Stimulated activated effector memory CD8-positive, alpha-beta T cell treated with anti-CD3 and anti-CD28 coated beads, Interleukin-12 subunit alpha, Interleukin-12 subunit beta, amount 100 ng/mL, for 72 hours (primary cell): ENCODE measurements around the gene TSKU.
"Not testable (repeated sequence)": the region's sequence is repeated elsewhere in the genome, so short reads cannot be mapped to it uniquely, and the experiment has no call there.

Source experiments
- ATAC-seq: fragments of 150-1000 bp; cut with Tn5 transposase; 2 replicates; pipeline ENCODE4 v1.10.0; 2021
- DNase-seq, 2 donors: peaks; one replicate each; pipeline ENCODE4 v3.0.0; 2021 to 2022; ENCODE audit warnings: low spot score in 2 of 2
- H3K27ac Mint-ChIP-seq: one replicate; pipeline ENCODE4 v1.8.0; 2022; ENCODE audit warnings: mild to moderate bottlenecking, mixed read lengths
- H3K36me3 Mint-ChIP-seq: one replicate; pipeline ENCODE4 v1.8.0; 2022; ENCODE audit warnings: mild to moderate bottlenecking, mixed read lengths
- H3K4me1 Mint-ChIP-seq: one replicate; pipeline ENCODE4 v1.8.0; 2022; ENCODE audit warnings: mixed read lengths
- H3K4me3 Mint-ChIP-seq: one replicate; pipeline ENCODE4 v1.8.0; 2022; ENCODE audit warnings: mild to moderate bottlenecking, mixed read lengths
- H3K9me3 Mint-ChIP-seq: one replicate; pipeline ENCODE4 v1.8.0; 2022; ENCODE audit warnings: mixed read lengths

TSKU gene

DNA sequence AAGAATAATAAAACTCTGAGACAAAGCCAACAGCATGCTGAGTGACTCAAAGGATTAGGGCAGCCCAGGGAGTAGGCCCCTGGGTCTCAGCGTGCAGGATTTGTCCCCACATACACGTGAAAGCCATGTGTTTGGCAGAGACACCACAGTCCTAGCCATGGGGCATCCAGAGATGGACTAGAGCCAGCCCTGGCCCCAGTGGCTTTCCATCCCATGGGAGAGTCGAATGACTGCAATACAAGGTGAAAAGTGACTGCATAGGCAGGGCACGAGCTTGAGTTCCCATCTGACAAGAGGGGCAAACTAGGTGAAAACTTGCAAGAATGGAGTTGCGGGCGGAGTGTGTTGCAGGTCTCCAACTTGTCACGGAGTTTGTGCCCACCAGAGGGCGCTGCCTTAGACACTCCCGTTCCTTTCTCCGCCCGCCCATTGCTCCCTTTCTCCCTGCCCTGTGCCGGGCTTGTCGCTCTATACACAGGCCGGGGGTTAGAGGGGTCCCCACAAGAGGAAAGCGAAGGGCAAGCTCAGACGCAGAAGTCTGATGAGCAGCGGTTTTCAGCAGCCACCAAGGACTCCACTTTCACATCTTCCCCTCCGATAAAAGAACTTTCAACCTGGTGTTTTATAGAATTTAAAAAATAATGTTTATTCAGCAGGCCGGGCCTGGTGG is 24.2 kb downstream of the TSKU start:
- H3K9me3 Mint-ChIP-seq = no peaks in the 10 kb centered on the region
- no peaks in the 10 kb centered on the region for H3K36me3 Mint-ChIP-seq
- ATAC-seq = peak; percentile 49
- peak; percentile 63 to 85 for DNase-seq
- no peak overlapping the region for H3K4me3 Mint-ChIP-seq
- H3K4me1 Mint-ChIP-seq = peaks cover 51% of the 10 kb centered on the region
- H3K27ac Mint-ChIP-seq = no peak overlapping the region

DNA sequence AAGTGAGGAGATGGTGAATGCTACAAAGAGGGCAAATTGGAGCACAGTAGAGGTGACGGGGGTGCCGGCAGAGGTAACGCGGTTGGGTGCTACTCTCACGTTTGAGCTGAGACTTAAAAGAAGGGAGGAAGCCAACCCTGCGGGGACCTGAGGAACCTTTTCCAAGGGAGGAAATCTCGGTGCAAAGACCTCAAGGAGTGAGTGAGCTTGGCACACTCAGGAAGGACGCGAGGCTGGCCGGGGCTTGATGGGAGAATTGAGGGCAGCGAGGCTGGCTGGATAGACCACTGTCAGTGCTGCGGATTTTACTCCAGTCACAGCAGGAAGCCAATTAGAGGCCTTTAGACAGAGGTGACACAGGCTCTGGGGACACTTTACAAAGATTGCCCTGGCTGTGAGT is 25.0 kb downstream of the TSKU start:
- no peak overlapping the region for H3K4me3 Mint-ChIP-seq
- peak overlapping the region; percentile 13 for H3K27ac Mint-ChIP-seq
- peaks cover 49% of the 10 kb centered on the region for H3K4me1 Mint-ChIP-seq
- no peak for ATAC-seq
- no peaks in the 10 kb centered on the region for H3K36me3 Mint-ChIP-seq
- no peak for DNase-seq
- H3K9me3 Mint-ChIP-seq = no peaks in the 10 kb centered on the region

DNA sequence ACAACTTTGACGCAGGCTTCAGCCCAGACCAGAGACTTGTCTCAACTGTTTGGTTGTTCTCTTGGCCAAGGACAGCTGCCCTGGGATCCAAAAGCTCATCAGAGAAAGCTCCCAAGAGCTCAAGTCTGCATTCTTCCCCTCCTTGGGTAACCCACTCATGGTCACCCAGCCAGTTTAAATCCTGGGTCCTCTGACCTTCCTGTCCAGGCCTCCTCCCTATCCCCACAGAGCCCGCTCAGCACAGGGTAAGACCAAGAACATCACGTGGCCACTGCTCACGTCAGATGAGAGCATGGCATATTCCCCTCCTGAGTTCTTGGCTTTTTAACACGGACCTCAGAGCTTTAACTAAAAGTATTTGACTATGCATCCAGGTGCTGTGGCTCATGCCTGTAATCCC is 25.8 kb downstream of the TSKU start:
- Mint-ChIP-seq H3K9me3 (no peaks in the 10 kb centered on the region), H3K4me3 (no peak overlapping the region), H3K27ac (no peak overlapping the region), H3K4me1 (peaks cover 41% of the 10 kb centered on the region), H3K36me3 (no peaks in the 10 kb centered on the region)
- ATAC-seq (no peak), DNase-seq (peak in 1 of 2 donors; percentile 13)

DNA sequence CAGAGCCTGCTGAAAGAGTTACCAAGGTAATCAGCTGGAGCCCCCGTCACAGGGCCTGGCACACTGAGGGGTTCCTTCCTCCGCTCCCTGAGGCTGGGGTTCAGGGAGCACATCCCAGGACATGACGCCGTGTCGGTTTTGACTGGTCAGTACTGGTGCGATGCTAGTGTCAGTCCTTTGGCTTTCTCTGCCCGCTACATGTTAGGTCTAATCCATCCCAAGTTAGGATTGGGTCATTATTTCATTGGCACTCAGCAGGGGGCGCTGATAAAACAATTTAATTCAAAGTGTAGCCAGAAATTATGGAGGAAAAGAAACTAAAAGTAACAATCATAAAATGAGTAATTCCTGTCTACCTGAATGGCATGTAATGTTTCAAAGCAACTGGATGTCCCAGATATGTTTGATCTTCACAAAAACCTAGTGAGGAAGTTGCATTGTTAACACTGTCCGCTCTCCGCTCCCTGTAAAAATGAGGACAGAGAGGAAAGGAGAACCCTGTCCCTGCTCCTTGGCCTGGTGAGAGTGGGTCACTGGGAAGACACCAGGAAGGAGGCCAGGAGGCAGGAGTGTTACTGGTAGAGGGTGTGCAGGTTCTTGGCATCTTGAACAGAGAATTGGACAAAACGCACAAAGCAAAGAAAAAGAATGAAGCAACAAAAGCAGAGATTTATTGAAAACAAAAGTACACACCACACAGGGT is 27.1 kb downstream of the TSKU start:
- H3K9me3 Mint-ChIP-seq = peaks cover 1% of the 10 kb centered on the region
- H3K4me3 Mint-ChIP-seq = no peak overlapping the region
- DNase-seq = peak in 1 of 2 donors; percentile 71
- peak; percentile 54 for ATAC-seq
- H3K36me3 Mint-ChIP-seq = no peaks in the 10 kb centered on the region
- peaks cover 28% of the 10 kb centered on the region for H3K4me1 Mint-ChIP-seq
- H3K27ac Mint-ChIP-seq = peak overlapping the region; percentile 72

DNA sequence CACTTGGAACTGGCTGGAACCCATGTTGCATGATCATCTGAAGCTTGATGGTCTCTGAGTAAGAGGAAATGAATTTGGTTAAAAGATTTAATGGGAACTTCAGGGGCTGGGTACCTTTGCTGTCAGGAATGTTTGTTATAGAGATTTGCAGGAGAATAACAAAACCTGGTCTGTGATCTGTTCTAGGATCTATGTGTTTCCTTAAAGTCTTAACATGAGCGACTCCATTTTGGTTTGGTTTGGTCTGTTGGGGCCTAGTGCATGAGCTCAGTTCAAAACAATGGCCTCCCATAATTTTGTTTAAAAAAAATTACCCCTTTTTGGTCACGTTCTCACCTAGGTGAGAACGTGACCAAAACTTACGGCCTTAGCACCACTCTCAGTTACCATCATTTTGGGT is 28.1 kb downstream of the TSKU start:
- H3K4me3 Mint-ChIP-seq = no peak overlapping the region
- ATAC-seq = no peak
- no peak overlapping the region for H3K27ac Mint-ChIP-seq
- peaks cover 9% of the 10 kb centered on the region for H3K9me3 Mint-ChIP-seq
- peaks cover 19% of the 10 kb centered on the region for H3K4me1 Mint-ChIP-seq
- no peaks in the 10 kb centered on the region for H3K36me3 Mint-ChIP-seq
- DNase-seq = no peak

DNA sequence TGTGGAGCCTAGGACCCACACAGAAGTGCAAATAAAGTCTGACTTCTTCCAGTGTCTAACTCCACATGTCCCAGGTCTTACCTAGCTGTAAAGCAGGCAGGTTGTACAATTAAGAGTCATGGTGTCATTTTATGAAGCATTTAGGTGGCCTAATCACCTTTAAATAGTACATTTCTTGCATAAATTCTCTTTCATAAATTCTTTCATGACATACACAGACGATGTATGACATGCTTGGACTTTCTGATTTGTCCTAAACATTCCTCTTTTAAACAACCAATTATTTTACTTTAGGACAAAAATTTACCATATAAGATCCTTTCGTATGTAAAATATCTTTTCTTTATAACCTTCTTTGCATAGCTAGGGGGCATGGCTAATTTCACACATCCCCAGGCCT is 31.3 kb downstream of the TSKU start:
- no peak overlapping the region for H3K4me3 Mint-ChIP-seq
- H3K36me3 Mint-ChIP-seq = no peaks in the 10 kb centered on the region
- ATAC-seq (no peak), DNase-seq (no peak)
- H3K27ac Mint-ChIP-seq = no peak overlapping the region
- peaks cover 6% of the 10 kb centered on the region for H3K4me1 Mint-ChIP-seq
- peaks cover 10% of the 10 kb centered on the region for H3K9me3 Mint-ChIP-seq

DNA sequence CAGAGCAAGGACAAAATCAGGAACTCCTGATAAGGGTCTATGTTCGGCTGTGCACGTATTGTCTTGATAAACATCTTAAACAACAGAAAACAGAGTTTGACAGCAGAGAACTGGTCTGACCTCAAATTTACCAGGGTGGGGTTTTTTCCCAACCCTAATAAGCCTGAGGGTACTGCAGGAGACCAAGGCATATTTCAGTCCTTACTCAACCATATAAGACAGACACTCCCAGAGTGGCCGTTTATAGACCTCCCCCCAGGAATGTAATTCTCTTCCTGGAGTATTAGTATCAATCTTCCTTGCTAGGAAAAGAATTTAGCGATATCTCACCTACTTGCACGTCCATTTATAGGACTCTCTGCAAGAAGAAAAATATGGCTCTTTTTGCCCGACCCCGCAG is 32.5 kb downstream of the TSKU start:
- H3K4me1 Mint-ChIP-seq, H3K36me3 Mint-ChIP-seq, DNase-seq, ATAC-seq, H3K27ac Mint-ChIP-seq, H3K4me3 Mint-ChIP-seq: not testable (repeated sequence)
- peaks cover 10% of the 10 kb centered on the region for H3K9me3 Mint-ChIP-seq

DNA sequence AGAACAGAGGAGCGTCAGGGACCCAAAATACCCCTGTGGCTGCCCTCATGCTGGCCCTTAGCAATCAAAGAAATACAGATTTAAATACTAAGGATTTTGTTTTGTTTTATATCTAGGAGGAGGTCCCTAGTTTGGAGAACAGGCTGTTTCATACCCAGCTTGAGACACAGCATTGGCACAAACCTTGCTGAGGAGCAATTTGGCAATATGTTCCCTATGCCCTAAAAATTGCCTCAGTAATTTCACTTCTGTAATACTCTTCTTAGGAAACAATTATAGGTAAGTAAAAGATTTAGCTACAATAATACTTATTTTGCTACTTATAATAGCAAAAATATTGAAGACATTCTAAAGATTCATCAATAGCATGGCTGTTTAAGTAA is 37.0 kb downstream of the TSKU start:
- DNase-seq (no peak), ATAC-seq (no peak)
- H3K4me3 Mint-ChIP-seq = no peak overlapping the region
- H3K9me3 Mint-ChIP-seq = peaks cover 10% of the 10 kb centered on the region
- H3K27ac Mint-ChIP-seq = no peak overlapping the region
- no peaks in the 10 kb centered on the region for H3K36me3 Mint-ChIP-seq
- H3K4me1 Mint-ChIP-seq = peaks cover 14% of the 10 kb centered on the region

DNA sequence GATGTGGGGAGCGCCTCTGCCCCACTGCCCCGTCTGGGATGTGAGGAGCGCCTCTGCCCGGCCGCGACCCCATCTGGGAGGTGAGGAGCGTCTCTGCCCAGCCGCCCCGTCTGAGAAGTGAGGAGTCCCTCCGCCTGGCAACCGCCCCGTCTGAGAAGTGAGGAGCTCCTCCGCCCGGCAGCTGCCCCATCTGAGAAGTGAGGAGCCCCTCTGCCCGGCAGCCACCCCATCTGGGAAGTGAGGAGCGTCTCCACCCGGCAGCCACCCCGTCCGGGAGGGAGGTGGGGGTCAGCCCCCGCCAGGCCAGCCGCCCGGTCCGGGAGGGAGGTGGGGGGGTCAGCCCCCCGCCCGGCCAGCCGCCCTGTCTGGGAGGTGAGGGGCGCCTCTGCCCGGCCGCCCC is 38.2 kb downstream of the TSKU start:
- not testable (repeated sequence) for H3K9me3 Mint-ChIP-seq, H3K27ac Mint-ChIP-seq, ATAC-seq, H3K36me3 Mint-ChIP-seq, DNase-seq, H3K4me3 Mint-ChIP-seq
- H3K4me1 Mint-ChIP-seq = peaks cover 21% of the 10 kb centered on the region

DNA sequence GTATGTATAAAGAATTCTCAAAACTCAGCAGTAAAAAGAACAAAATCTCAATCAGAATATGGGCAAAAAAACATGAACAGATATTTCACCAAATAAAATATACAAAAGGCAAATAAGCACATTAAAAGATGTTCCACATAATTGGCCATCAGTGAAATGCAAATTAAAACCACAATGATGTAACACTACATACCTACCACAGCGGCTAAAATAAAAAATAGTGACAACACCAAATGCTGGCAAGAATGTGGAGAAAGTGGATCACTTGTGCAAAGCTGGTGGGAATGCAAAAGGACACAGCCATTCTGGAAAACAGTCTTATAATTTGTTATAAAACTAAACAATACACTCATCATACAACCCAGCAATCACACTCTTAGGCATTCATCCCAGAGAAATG is 39.2 kb downstream of the TSKU start:
- Mint-ChIP-seq H3K4me3 (no peak overlapping the region), H3K9me3 (no peaks in the 10 kb centered on the region)
- ATAC-seq = no peak

DNA sequence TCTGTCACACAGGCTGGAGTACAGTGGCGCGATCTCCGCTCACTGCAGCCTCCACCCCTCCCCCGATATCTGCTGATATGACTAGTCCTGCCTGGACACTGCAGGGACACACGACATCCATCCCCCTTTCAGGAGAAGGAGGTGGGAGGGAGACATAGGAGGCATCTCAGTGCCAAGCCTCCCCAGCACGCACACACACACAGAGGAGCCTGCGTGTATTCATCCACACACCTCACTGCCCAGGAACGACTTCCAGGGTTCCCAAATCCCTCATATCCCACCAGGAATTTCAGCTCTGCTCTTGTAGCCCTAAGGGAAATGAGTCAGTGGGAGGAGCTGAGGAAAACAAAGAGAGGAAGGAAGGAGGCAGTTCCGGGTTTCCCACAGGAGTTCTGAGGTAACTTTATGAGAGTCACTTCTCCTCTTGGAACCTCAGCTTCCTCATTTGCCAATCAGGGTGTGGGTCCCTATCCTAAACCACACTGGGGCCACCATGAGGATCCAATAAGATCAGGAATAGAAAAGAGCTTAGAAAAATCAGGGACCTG is 40.4 kb downstream of the TSKU start:
- Mint-ChIP-seq H3K36me3 (no peaks in the 10 kb centered on the region), H3K9me3 (no peaks in the 10 kb centered on the region), H3K27ac (peak overlapping the region; percentile 73), H3K4me3 (no peak overlapping the region), H3K4me1 (peaks cover 21% of the 10 kb centered on the region)
- ATAC-seq (no peak), DNase-seq (no peak)

More for the DNA sequence above, 39.2 kb downstream of the TSKU start:
- no peak overlapping the region for H3K27ac Mint-ChIP-seq
- peaks cover 21% of the 10 kb centered on the region for H3K4me1 Mint-ChIP-seq
- H3K36me3 Mint-ChIP-seq = no peaks in the 10 kb centered on the region
- DNase-seq = no peak

DNA sequence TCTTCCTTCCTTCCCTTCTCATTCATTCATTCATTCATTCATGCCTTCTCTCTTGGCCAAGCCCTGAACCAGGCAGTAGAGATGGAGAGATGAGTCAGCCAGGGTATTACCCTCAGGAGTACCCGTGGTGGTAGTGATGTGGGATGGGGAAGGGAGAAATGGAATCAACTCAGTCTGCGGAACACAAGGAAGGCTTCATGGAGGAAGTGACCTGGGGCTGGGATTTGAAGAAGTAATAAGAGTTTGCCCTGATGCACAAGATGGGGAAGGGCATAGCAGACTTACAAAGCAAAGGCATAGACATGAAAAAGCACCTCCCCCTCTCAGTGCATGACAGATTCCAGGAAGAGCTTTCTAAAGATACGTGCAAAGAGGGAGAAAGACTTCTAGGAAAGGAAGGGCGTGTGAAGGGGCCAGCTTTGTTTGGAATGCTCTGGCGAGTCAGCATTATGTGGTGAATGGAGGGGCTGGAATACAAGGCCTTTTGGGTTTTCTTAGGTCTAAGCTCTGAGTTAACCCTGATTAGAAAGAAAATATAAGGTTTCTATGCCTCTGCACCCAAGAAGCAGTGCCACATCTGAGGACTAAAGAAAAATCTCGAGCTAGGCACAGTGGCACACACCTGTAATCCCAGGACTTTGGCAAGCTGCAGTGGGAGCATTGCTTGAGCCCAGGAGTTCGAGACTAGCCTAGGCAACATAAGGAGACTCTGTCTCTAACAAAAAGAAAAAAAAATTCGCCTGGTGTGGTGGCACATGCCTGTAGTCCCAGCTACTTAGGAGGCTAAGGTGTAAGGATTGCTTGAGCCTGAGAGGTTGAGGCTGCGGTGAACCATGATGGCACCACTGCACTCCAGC is 41.2 kb downstream of the TSKU start:
- no peak for DNase-seq
- H3K4me3 Mint-ChIP-seq = no peak overlapping the region
- H3K9me3 Mint-ChIP-seq = no peaks in the 10 kb centered on the region
- H3K27ac Mint-ChIP-seq = peak overlapping the region; percentile 73
- ATAC-seq = peak; percentile 43
- H3K36me3 Mint-ChIP-seq = no peaks in the 10 kb centered on the region
- H3K4me1 Mint-ChIP-seq = peaks cover 21% of the 10 kb centered on the region

DNA sequence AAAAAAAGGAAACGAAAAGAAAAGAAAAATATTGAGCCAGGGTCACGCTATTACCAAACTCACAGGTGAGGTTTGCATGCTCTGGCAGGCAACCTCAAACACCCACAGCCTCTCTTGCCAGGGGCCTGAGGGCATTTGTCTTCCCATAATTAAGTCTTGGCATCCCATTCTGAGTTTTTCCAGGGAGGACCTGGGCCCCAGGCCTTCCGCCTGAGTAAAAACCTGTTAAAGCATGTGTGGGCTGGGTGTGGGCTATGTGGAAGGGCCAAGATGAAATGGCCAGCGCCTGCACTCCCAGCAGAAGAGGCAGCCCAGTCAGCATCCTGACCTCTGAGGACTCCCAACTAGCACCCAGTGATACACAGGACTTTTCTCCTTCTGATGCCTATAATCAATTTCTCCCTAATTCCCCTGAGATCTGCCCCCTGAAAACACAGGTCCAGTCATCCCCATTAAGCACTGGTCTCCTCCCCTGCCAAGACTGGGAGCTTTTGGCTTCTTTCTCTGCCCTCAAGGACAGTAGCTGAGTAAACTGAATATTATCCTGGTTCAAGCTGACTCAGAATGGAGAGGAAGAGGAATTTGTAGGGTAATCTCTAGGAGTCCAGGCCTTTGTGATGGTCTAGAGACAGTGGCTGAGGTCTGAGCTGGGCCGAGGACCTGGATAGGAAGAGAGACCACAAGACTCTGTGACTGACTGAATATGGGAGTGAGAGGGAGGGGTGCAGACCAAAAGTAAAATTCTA is 42.0 kb downstream of the TSKU start:
- Mint-ChIP-seq H3K27ac (peak overlapping the region; percentile 73), H3K4me1 (peaks cover 21% of the 10 kb centered on the region), H3K36me3 (no peaks in the 10 kb centered on the region), H3K9me3 (no peaks in the 10 kb centered on the region), H3K4me3 (no peak overlapping the region)
- DNase-seq = no peak
- no peak for ATAC-seq

DNA sequence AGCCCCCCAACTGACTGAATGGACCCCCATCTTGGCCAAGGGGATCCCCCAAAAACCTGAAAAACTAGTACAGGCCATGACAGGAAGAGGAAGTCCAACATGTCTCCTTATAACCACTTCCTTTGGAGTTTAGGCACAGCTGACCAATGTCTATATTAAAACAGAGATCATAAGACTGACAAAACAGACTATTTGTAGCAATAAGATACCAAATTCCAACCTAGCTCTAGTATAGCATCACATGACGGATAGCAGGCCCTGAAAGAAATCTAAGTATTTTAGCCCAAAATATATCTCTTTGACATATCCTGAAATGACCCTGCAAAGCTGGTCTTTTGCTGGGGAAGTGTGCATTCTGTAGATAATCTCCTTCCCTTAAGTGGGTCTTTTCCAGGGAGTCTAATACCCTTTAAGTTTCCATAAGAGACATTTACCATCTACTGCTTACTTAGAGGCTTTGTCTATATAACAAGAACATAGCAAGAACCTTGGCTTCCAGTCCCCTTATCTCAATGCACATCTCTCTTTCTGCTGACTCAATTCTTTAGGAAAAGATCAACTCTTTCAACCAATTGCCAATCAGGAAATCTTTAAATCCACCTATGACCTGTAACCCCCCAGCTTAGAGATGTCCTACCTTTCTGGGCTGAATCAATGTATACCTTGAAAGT is 42.7 kb downstream of the TSKU start:
- no peak for ATAC-seq
- peak overlapping the region; percentile 73 for H3K27ac Mint-ChIP-seq
- H3K4me1 Mint-ChIP-seq = peaks cover 21% of the 10 kb centered on the region
- no peak for DNase-seq
- H3K36me3 Mint-ChIP-seq = no peaks in the 10 kb centered on the region
- H3K4me3 Mint-ChIP-seq = no peak overlapping the region
- no peaks in the 10 kb centered on the region for H3K9me3 Mint-ChIP-seq
